ENCODE results near the gene TMEM190.
A peak's percentile ranks its signal among the peaks of the same experiment; 100 is the strongest.
"Not testable (repeated sequence)": the region's sequence is repeated elsewhere in the genome, so short reads cannot be mapped to it uniquely, and the experiment has no call there.

TMEM190 gene

GRCh38 chr19:55376241-55376933 is at the start of gene TMEM190:
Gene TMEM190, plus strand, starts transcription at chr19:55376826. Its CDS starts 28 bp downstream, at chr19:55376854.
- TF ChIP-seq, protein P1, sequence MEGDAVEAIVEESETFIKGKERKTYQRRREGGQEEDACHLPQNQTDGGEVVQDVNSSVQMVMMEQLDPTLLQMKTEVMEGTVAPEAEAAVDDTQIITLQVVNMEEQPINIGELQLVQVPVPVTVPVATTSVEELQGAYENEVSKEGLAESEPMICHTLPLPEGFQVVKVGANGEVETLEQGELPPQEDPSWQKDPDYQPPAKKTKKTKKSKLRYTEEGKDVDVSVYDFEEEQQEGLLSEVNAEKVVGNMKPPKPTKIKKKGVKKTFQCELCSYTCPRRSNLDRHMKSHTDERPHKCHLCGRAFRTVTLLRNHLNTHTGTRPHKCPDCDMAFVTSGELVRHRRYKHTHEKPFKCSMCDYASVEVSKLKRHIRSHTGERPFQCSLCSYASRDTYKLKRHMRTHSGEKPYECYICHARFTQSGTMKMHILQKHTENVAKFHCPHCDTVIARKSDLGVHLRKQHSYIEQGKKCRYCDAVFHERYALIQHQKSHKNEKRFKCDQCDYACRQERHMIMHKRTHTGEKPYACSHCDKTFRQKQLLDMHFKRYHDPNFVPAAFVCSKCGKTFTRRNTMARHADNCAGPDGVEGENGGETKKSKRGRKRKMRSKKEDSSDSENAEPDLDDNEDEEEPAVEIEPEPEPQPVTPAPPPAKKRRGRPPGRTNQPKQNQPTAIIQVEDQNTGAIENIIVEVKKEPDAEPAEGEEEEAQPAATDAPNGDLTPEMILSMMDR (conservative IDR thresholded peaks at IDR 0.05; ENCODE audit: control insufficient read depth, insufficient read depth, low read depth, low read length), result no peak
- no peak for DNase-seq (ENCODE audit: low read depth)
- no peak within 1 kb of the TSS for H3K4me3 ChIP-seq (ENCODE audit: control insufficient read depth, low read depth, low read length)

GRCh38 chr19:55328774-55329318 is 47.8 kb upstream of the TMEM190 start:
- H3K4me3 ChIP-seq (ENCODE audit: control insufficient read depth, low read depth, low read length), result not testable (repeated sequence)
- DNase-seq (ENCODE audit: low read depth), result peak; percentile 29

DNA sequence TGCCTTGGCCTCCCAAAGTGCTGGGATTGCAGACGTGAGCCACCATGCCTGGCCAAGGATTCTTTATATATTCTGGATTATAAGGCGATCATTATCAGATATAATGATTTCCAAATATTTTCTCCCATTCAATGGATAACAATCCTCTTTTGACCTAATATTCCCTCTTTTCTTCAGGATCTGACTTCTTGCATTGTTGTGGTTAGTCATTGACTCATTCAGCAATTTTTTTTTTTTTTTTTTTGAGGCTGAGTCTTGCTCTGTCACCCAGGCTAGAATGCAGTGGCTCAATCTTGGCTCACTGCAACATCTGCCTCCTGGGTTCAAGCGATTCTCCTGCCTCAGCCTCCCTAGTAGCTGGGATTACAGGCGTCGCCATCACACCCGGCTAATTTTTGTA is 46.8 kb upstream of the TMEM190 start:
- DNase-seq (ENCODE audit: low read depth), result peak; percentile 57
- H3K4me3 ChIP-seq (ENCODE audit: control insufficient read depth, low read depth, low read length), result not testable (repeated sequence)

- no peak for DNase-seq (ENCODE audit: low read depth)
- H3K4me3 ChIP-seq (ENCODE audit: control insufficient read depth, low read depth, low read length), result no peak overlapping the region
- TF ChIP-seq, protein P1 (conservative IDR thresholded peaks at IDR 0.05; ENCODE audit: control insufficient read depth, insufficient read depth, low read depth, low read length), result no peak
Measured at GRCh38 chr19:55333870-55334269, 42.8 kb upstream of the TMEM190 start.

- no peak for DNase-seq (ENCODE audit: low read depth)
- TF ChIP-seq, protein P1 (conservative IDR thresholded peaks at IDR 0.05; ENCODE audit: control insufficient read depth, insufficient read depth, low read depth, low read length), result no peak
- H3K4me3 ChIP-seq (ENCODE audit: control insufficient read depth, low read depth, low read length), result no peak overlapping the region
Measured at GRCh38 chr19:55336101-55336500, 40.5 kb upstream of the TMEM190 start.

DNA sequence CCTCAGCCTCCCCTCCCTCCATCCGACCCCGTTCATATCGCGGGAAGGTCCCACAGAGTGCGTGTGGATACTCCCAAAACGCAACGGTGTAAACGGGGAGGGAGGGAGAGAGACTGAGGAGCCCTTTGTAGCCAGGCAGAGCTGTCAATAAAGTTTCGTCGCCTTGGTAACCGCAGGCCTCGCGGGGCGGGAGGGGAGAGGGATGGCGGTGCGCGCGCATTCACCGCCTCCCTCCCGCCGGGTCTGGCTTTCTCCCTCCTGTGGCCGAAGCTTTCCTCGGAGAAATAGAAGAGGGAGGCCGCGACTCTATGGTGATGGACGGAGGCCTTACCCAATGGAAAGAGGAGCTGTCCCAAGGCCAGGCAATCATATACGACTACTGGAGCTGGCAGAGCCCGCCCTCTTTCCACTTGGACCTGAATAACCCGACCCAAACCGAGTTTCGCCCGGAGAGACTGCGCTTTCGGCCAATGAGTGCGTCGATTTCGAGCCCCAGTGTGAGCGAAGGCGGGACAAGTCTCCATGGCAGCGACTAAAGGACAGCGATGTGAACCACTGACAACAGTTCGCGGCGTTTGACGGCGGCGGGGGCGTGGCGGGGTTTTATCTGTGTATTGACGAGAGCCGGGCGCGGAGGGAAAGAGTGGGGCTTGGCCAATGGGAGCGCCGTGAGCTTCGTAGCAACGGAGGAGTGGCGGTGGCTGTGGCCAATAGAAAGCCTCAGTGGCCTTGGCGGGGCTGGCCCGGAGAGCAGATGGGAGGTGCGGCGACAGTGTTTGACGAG is 37.3 kb upstream of the TMEM190 start, which contains the start of gene KMT5C:
KMT5C (plus strand) TSS at position 772 of the 784 bp plus-strand sequence. CDS start 2,061 bp downstream, outside the sequence.
- peak; percentile 100 for DNase-seq (ENCODE audit: low read depth)
- peak within 1 kb of the TSS; percentile 65 for H3K4me3 ChIP-seq (ENCODE audit: control insufficient read depth, low read depth, low read length)
- TF ChIP-seq, protein P1 (conservative IDR thresholded peaks at IDR 0.05; ENCODE audit: control insufficient read depth, insufficient read depth, low read depth, low read length), result peak; percentile 31

DNA sequence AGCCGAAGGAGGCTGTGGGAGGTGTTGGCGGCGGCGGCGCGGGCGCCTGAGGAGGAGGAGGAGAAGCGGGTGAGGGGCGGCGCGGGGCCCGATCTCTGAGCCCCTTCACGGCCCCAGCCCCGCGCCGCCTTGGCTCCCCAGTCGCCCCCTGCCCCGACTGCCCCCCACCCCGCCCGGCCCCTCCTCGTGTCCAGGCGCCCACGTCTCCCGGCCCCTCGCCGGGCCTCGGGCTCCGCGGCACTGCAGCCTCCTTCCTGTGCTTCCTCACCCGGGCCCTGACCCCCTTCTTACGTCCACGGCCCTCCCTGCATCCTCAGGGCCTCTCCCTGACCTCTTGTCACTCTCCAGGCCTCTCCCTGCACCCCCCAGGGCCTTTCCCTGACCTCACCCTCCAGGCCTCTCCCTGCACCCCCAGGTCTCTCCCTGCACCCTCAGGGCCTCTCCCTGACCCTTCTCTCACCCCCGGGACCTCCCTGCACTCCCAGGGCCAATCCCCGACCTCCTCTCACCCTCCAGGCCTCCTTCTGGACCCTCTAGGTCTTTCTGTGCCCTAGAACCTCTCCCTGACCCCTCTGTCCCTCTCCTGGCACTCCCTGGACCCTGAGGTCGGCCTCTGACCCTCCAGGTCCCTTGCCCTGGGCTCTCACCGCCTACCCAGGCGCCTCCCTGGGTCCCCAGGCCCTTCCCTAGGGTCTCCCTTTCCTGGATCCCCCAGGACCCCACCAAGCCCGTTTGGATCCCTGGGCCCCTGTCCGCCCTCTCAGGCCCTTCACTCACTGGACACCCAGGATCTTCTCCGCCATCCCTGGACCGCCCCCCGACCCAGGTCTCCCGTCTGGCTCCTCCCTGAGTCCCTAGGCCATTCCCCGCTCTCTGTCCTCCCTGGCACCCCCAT is 36.5 kb upstream of the TMEM190 start:
- H3K4me3 ChIP-seq (ENCODE audit: control insufficient read depth, low read depth, low read length), result peak overlapping the region; percentile 65
- TF ChIP-seq, protein P1 (conservative IDR thresholded peaks at IDR 0.05; ENCODE audit: control insufficient read depth, insufficient read depth, low read depth, low read length), result no peak
- DNase-seq (ENCODE audit: low read depth), result no peak
